ENCODE data around the gene SPTBN5.

GRCh38 chr15:41888662-41889253, 5.1 kb downstream of the SPTBN5 start:
- TF ChIP-seq EZH2phosphoT487 (IDR thresholded peaks at IDR 0.05; ENCODE audit: borderline replicate concordance, low read length) (no peak), CTCF (conservative IDR thresholded peaks at IDR 0.05; ENCODE audit: low read depth, low read length) (no peak)

Measured in PC-3 (cell line).